HG02943 (cell line): ENCODE data around the gene SYNDIG1.

Experiments used
- ATAC-seq: cut with Tn5 transposase; IDR thresholded peaks from one replicate; pipeline ENCODE4 v1.9.1; 2021; ENCODE audit warnings: mild to moderate bottlenecking, low read depth, moderate library complexity; ENCODE audit not compliant: unreplicated experiment

Gene SYNDIG1

DNA sequence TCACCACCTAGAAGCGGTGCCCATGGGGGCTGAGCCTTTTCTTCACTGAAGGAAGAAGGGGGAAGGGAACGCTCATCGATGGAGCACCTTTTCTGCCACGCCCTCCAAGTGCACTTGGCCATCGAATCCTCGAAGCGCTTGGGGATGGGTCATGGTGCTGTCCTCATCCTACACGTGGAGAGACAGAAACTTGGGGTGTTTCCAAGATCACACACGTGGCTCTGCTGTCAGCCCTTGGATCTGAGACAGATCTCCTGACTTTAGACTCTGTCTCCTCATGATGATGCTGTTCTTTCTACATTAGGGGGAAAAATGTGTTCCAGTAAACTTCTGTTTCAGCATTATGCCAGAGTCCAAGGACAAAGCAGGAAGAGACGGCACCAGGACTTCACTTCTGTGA is 78.5 kb downstream of the SYNDIG1 start:
- no peak for ATAC-seq

DNA sequence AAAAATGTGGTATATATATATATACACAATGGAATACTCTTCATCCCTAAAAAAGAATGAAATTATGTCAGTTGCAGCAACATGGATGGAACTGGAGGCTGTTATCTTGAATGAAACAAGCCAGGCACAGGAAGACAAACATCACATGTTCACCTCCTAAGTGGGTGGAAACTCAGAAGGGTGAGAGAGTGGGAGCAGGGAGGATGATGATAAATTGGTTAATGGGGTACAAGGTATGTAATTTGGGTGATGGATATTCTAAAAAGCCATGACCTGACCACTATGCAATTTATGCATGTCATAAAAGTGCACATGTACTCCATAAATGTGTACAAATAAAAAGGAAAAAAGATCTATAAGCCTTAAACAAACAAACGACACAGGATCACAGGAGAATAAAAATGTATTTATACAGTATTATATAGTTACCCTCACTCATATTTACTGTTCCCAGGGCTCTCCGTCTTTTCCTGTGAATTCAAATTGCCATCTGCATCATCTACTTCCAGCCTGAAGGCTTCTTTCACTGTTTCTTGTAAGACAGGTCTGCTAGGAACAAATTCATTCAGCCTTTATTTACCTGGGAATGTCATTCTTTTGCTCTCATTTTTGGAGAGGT is 89.8 kb downstream of the SYNDIG1 start:
- ATAC-seq = no peak

DNA sequence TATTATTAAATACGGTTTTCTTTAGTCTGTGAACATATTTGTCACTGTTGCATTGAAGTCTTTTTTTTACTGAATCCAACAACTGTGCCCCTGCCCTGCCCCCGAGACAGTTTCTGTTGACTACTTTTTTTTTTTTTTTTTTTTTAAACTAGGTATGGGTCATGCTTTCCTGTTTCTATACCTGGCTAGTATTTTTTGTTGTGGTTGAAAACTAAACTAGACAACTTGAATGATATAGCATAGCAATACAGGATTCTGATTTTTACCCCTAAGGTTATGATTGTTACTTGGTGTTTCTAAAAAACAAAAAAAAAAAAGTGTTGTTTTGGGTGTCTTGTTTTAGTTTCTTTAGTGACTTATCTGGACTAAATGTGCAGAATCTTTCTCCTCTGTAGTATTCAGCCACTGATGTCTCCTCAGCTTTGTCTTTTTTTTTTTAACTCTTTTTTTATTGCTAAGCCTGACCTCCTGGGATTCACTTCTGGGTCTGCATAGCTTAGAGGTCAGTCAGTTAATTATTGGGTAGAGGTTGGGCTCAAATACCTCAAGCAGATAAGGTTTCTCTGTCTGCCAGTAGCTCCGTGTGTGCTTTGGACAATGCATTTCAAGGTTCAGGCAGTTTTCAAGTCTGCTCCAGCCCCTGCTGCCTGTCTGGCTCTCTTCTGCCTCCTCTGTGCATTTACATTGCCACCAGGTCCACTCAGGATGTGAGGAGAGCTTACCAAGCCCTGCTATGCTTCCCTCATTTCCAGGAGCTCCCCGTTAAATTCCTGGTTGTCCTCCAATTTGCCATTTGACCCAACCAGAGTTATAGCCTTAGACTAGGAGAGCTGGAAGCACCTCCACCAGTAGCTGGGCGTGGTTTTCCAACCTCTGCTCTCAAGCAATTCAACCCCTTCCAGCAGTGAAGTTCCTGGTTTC is 91.4 kb downstream of the SYNDIG1 start:
- ATAC-seq = no peak

DNA sequence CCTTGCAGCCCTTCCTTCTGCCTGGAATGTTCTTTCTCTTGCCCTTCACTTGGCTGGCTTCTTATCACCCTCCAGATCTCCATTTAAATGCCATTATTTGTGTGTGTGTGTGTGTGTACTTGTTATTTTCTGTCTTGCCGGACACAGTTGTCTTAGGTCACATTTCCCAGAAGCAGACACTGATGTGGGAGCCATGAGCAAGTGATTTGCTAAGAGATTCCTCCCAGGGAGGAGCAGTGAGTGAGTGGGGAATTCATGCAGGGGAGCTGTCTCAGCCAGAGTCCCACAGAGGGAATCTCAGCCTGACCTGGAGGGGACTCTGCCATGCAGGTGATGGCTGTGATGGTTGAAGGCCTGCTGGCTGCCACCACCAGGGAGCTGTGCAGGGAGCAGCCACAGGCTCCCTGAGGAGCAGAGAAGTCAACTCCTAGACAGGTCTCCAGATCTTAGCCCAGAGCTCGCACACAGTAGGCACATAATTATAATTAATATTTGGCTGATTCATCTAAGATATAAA is 96.5 kb downstream of the SYNDIG1 start:
- no peak for ATAC-seq

DNA sequence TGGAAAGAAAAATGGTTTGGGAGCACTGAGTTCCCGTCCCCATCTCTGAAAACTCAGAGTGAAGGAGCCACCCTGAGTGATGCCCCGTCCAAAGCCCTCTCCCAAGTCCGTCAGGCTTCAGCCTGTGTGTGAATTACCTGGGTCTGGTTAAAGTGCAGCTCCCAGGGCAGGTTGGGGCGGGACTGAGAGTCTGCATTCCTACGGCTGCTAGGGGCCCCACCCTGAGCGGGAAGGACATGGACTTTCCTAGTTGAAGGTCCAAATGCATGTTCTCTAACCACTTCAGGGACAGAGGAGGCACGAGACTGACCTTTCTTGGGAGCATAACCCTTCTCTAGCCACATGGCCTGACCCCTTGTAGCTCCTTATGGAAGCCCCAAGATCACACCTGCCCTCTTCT is 97.2 kb downstream of the SYNDIG1 start:
- no peak for ATAC-seq

DNA sequence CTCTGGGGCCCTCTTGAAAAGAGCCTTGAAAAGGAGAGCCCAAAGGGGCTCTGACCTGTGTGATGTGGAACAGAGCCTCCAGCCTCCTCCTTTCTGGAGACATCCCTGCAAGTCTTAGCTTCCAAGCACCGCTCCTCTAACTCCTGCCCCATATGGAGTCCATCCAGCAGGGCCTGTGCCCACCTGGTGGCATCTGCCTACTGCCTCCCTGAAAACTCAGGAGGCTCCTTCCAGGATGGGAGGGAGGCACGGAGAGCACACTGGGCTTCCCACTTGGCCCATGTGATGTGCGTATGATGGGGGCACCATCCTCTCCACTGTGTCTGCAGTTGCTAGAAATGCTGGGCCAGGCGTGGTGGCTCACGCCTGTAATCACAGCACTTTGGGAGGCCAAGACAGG is 98.1 kb downstream of the SYNDIG1 start:
- no peak for ATAC-seq

DNA sequence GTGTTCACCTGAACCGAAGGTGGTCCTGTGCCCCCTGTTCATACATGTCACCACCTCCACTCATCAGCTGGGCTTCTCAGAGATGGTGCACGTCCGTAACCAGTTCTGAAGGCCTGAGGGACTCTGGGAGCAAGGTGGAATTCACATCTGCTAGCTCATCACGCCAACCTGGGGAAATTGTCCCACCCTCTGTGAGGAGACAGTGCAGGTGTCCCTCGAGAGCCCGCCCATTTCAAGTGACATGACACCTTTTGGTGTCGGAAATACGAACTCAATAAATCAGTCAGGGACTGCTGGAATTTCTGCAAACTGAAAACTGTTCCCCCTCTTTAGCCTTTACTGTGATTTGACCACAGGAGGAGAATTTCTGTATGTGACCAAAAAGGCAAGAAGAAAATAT is 99.4 kb downstream of the SYNDIG1 start:
- no peak for ATAC-seq

DNA sequence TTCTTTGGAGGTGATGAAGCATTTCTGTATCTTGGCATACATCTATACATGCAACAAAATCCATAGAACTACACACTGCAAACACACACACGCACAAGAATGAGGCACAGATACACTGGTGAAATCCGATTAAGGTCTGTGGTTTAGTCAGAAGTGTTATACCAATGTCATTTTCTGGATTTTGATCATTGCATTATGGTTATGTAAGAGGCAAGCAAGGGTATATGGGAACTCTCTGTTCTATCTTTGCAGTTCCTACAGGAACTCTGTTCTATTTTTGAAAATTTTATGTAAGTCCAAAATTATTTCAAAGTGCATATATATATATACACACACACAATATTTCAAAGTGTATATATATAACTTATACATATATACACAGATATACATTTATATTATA is 101.7 kb downstream of the SYNDIG1 start:
- no peak for ATAC-seq

DNA sequence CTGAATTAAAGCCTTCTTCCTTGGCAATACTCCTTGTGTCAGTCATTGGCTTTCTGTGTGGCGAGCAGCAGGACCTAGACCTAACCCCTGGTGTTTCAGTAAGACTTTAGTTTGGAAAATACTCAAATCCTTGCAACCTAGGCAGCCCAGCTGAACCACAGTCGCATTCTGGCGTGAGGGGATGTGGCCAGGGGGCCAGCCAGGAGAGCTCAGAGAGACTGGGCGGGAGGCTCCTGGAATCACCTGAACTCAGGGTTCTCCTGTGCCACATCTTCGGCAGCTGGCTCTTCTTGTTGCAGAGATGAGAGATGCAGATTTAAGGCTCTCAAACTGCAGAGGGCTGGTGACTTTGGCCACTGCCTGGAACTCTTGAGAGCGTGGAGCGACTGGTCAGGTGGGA is 102.7 kb downstream of the SYNDIG1 start:
- ATAC-seq = no peak

DNA sequence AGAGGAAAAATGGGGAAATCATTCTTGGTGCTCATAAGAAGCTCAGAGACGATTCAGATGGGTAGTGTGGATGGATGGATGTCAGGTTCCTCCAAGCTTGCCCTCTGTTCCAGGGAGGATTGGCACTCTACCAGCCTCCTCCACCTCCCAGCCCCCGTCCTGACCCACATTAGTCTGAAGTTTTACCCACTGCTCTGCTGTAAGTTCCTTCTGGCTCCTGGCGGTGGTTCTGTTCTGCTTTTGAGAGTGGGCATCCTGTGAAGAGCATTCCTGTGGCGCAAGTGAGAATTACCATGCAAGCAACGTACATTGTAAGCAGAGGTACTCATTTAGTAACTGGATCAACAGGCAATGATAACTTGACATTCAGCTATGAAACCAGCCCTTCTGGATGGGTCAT is 103.4 kb downstream of the SYNDIG1 start:
- ATAC-seq = no peak

DNA sequence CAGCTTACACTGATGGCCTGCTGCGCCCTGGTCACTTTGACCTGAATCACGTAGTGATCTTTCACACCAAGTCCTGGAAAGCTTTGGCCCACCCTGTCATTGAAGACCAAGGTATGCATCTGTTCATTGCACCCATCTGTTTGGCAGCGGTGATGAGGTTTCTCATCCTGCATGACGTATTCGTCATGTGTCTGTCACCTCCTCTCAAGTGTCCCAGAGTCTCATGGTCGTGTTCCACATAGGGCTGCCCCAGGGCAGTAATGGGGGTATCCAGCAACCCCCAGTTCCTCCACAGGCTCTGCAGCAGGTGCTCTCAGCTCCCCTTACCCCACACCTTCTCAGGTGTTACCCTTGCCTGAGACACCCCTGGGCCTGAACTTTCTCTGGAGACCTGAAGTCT is 104.1 kb downstream of the SYNDIG1 start:
- ATAC-seq = no peak

DNA sequence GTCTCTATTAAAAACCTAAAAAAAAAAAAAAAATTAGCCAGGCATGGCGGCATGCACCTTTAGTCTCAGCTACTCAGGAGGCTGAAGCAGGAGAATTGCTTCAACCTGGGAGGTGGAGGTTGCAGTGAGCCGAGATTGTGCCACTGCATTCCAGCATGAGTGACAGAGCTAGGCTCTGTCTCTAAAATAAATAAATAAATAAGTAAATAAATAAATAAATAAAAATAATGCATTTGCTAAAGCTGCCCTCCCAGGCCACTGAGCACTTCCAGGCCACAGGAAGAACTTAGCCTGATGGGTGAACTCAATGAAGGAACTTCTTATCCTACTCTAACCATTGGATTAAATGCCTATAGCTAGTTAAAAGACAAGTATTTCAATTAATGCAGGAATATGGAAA is 104.9 kb downstream of the SYNDIG1 start:
- ATAC-seq = no peak

DNA sequence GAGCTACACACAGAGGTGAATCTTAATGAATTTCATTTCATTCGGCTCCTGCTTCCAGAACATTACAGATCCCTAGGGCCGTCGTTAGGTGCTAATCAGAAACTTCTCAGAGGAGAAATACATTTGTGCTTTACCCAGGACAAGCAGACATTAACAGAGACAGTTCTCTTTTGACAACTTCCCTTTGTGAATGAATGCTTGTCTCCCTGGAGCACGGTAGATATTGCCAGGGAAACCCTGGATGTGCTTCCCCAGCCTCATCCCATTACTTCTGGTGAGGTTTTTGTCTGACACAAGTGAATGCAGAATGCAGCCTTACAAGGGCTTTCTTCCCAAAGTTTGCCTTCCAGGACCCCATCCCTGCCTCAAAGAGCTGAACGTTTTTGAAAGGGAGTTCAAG is 105.4 kb downstream of the SYNDIG1 start:
- no peak for ATAC-seq

DNA sequence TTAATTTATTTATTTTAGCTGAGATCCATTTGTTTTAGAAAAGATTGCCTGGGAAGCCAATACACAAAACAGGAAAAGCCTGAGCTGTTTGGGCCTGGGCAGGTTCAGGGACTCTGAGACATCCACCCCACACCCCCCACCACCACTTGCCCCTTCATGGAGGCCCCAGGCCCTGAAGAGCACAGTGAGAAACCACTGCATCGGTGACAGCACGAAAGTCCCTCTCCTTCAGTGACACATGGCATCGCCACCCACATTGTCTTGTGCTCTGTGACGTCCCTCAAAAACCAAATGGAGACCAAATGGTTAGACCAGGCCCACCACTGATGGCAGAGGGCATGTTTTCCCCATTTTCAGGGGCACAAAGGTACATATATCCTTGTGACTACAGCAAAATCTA is 106.4 kb downstream of the SYNDIG1 start:
- no peak for ATAC-seq

DNA sequence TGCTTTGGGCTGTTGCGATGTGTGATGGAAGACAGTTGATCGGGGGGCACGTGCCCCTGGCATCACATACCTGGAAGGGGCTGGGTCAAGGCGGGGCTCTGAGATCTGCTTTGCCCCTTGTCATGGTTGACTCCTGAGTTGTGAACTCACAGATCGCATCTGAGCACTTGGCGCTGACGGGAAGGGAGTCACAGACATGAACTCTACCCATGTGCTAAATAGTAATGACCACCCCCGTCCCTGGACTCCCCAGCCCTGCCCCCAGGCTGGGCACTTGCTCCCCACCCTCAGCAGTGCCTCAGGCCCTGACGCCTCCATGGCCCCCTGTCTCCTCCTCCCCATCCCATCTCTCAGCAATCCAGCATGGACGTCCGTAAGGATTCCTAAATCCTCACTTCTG is 107.0 kb downstream of the SYNDIG1 start:
- ATAC-seq = no peak

DNA sequence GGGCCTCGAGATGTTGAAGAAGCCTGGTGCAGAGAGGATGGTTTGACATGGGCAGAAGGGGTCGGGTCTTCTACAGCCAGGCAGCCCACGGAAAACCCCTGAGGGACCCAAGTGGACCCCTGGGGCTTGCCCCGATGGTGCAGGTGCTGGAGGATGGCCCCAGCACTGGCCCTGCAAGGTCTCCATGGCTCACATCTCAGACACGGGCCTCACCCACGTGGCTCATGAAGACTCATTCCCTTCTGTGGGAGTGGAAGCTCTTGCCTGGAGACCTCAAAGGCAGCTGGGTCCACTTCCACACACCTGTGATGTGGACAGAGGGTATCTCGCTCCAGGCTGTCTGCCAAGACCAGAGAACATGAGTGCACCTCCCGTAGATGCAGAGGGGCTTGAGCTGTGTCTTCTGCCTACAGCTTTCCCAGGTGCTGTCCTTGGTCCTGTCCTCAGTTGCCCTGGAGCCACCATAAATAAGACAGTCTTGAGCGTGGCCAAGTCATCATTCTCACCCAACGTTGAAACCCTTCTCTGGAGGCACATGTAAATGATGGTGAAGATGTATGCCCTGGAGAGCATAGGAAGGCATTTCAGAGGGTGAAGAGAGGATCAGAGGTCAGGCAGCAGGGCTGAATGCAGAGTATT is 108.0 kb downstream of the SYNDIG1 start:
- no peak for ATAC-seq

DNA sequence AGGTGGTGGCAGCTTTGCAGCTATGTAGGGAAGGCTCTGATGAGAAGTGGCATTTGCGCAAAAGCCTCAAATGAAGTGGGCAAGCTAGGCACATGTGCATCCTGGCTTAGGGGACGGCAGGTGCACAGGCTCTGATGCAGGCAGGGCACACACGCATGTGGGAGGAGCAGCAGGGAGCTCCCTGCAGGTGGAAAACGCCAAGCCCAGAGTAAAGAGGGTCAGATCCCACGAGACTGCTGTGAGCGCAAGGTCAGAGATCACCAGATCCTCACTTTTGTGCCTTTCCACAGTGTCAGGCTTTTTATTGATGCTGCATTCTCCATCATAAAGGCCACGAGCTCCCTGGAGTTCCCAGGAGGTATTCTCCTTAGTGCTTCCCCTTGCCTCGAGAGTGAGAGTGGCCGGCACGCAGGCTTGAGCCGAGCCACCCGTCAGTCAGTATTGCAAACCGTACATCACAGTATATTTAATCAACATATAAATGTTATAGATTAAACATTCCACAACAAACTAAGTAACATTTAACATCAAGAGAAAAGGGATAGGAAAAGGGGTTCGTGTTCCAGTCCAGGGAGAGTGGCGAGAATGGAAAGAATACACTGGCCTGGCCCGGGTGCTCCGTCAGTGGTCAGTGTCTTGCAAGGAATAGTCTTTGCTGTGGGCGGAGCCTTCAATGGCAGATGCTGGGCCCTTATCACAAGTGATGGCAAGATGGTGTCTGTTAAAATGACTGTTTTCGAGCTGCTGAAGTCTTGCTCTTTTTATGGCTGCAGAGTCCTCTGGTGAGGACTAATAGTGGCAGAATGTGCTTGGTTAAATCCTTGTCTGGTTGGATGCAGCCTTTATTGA is 109.4 kb downstream of the SYNDIG1 start:
- ATAC-seq = no peak

DNA sequence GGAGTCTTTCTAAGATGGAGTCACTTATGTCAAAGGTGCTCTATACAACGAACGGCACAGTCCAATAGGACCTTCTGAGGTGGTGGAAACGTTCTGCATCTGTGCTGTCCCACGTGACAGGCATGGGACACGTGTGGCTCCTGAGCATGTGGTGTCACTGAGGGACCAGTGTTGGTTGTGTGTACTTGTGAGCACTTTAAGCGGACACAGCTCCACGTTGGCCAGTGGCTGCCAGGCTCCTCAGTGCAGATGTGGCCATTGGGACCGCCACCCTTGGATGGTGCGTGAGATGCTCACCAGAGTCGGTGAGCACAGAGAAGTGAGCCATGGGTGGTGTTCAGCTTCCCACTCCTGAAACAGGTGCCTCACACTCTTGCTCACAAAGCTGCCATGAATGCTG is 110.0 kb downstream of the SYNDIG1 start:
- no peak for ATAC-seq

DNA sequence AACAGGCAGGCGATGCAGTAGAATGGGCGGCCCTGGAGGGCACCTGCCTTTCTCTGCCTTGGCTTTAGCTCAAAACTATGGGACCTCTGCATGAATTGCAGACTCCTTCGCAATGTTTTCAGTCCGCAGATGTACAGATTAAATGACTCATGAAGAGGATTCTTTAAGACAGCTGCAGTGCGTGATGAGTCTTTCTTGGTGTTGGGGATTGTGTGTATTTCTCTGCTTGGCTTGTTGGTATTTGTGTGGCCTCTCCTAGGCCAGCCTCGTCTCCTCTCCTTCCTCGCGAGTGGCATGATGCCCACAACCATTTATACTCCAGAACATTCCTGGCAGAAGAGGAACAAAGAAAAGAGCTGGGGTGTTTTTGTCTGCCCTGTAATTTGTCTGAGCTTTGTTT is 110.6 kb downstream of the SYNDIG1 start:
- ATAC-seq = no peak

DNA sequence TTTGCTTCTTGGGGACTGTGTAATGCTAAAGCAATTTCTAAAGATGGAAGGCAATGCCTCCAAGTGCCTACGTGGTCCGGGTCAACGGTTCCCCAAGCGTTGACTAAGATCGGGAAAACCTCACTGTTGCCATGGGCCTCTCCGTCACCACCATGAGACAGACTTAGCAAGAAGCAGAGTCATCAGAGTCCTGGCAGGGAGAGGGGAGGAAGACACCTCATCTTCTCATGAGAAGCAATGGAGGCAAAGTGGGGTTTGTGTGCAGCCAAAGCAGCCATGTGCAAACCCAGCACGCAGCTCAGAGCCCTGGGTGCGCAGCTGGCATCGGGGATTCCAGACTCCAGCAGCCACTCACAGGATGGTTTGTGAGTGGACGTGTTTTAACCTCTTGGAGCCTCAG is 111.4 kb downstream of the SYNDIG1 start:
- no peak for ATAC-seq
